Astrocyte of the cerebellum (primary cell): ENCODE results near the gene ATXN2L.

Experiments used
- DNase-seq: peaks from one replicate; pipeline ENCODE4 v3.0.0-alpha.2; 2011; ENCODE audit warnings: low read depth
- H3K4me3 ChIP-seq: 2 replicates; pipeline ENCODE4 v1.5.1; 2011; ENCODE audit warnings: mild to moderate bottlenecking, low read depth, low read length, moderate library complexity
- CTCF ChIP-seq: IDR thresholded peaks from 2 replicates; pipeline ENCODE4 v1.5.1; 2012; ENCODE audit warnings: low read length, low read depth, moderate library complexity, mild to moderate bottlenecking; ENCODE audit errors: missing control alignments
- in situ Hi-C: cut with HindIII; loops from 2 replicates; pipeline ENCODE4 v1.10.0; 2017; ENCODE audit warnings: low sequenced_read_pairs

ATXN2L gene

GRCh38 chr16:28845761-28846079, 22.9 kb downstream of the ATXN2L start:
- DNase-seq = no peak
- in situ Hi-C loops = no loop called here
- peak overlapping the region; percentile 76 for H3K4me3 ChIP-seq
- TF ChIP-seq CTCF = no peak

- in situ Hi-C loops = no loop called here
- H3K4me3 ChIP-seq = peak within 1 kb of the TSS; percentile 76
- TF ChIP-seq CTCF = peak; percentile 75
- DNase-seq = peak; percentile 97
These were observed 23.5 kb downstream of the ATXN2L start, which contains the start of gene TUFM for GRCh38 chr16:28846080-28846932. Gene TUFM, minus strand, starts transcription at chr16:28846348. Its CDS starts 79 bp downstream, at chr16:28846269.

GRCh38 chr16:28846933-28847273, 24.1 kb downstream of the ATXN2L start:
- TF ChIP-seq CTCF = no peak
- in situ Hi-C loops = no loop called here
- peak overlapping the region; percentile 76 for H3K4me3 ChIP-seq
- DNase-seq = no peak

- no peak for DNase-seq
- in situ Hi-C loops = no loop called here
- no peak for TF ChIP-seq CTCF
- no peak overlapping the region for H3K4me3 ChIP-seq
These were observed 35.6 kb downstream of the ATXN2L start for GRCh38 chr16:28858421-28858820.

GRCh38 chr16:28859326-28859725, 36.5 kb downstream of the ATXN2L start:
- no peak overlapping the region for H3K4me3 ChIP-seq
- TF ChIP-seq CTCF = no peak
- no peak for DNase-seq
- in situ Hi-C loops = no loop called here

GRCh38 chr16:28863929-28864793, 41.4 kb downstream of the ATXN2L start:
- no peak for TF ChIP-seq CTCF
- in situ Hi-C loops = no loop called here
- peak overlapping the region; percentile 88 for H3K4me3 ChIP-seq
- peak; percentile 29 for DNase-seq
